Fibroblast of lung (primary cell): ENCODE results near the gene PDGFC. TPM values are rescaled to one million over a fixed set of nuclear protein-coding genes. Genes with fewer than 3 reads are reported as not detected.

Experiments used
- DNase-seq, 2 donors: peaks; one replicate each; pipeline versions ENCODE4 v3.0.0 to v3.0.0-alpha.2; 2010; ENCODE audit warnings: low read depth in 2 of 2
- H2AFZ ChIP-seq: 2 replicates; pipeline ENCODE4 v1.5.1; 2012; ENCODE audit warnings: low read length, control low read depth, inconsistent platforms
- H3K27ac ChIP-seq: 2 replicates; pipeline ENCODE4 v1.5.1; 2011; ENCODE audit warnings: low read length, control low read depth; ENCODE audit not compliant: insufficient read depth
- H3K27me3 ChIP-seq: 2 replicates; pipeline ENCODE4 v1.5.1; 2011; ENCODE audit warnings: mild to moderate bottlenecking, low read length; ENCODE audit not compliant: control insufficient read depth, insufficient read depth
- H3K36me3 ChIP-seq: 2 replicates; pipeline ENCODE4 v1.5.1; 2011; ENCODE audit warnings: low read length; ENCODE audit not compliant: control insufficient read depth, insufficient read depth
- H3K4me1 ChIP-seq: 2 replicates; pipeline ENCODE4 v1.5.1; 2011; ENCODE audit warnings: low read length; ENCODE audit not compliant: control insufficient read depth, insufficient read depth; ENCODE audit errors: extremely low read depth
- H3K4me2 ChIP-seq: 2 replicates; pipeline ENCODE4 v1.5.1; 2011; ENCODE audit warnings: low read length, control low read depth; ENCODE audit not compliant: insufficient read depth; ENCODE audit errors: extremely low read depth
- H3K4me3 ChIP-seq, 4 experiments: fragments of 200-600 bp in 1 of 4; sonication (generic) in 1 of 4; replicated peaks in 1 of 4; 2 replicates each; pipeline ENCODE4 v1.5.1; 2011 to 2016; ENCODE audit warnings: low read length in 4 of 4, low read depth in 3 of 4, mild to moderate bottlenecking in 3 of 4, control low read depth in 2 of 4, inconsistent platforms in 1 of 4, mixed read lengths in 1 of 4; ENCODE audit not compliant: insufficient read depth in 1 of 4; ENCODE audit errors: control extremely low read depth in 1 of 4
- H3K79me2 ChIP-seq: 2 replicates; pipeline ENCODE4 v1.5.1; 2012; ENCODE audit warnings: mild to moderate bottlenecking, low read length, inconsistent platforms; ENCODE audit not compliant: control insufficient read depth, insufficient read depth
- H3K9ac ChIP-seq: 2 replicates; pipeline ENCODE4 v1.5.1; 2011; ENCODE audit warnings: mild to moderate bottlenecking, low read length, control low read depth; ENCODE audit not compliant: insufficient read depth
- H3K9me3 ChIP-seq: 2 replicates; pipeline ENCODE4 v1.5.1; 2012; ENCODE audit warnings: low read depth, low read length; ENCODE audit not compliant: control insufficient read depth, insufficient read depth
- H4K20me1 ChIP-seq: 2 replicates; pipeline ENCODE4 v1.5.1; 2011; ENCODE audit warnings: low read length; ENCODE audit not compliant: control insufficient read depth, insufficient read depth; ENCODE audit errors: extremely low read depth
- CTCF ChIP-seq, 2 donors: IDR thresholded peaks in 1 of 2; conservative IDR thresholded peaks in 1 of 2; 1 replicate in 1 of 2; 2 replicates in 1 of 2; pipeline ENCODE4 v1.5.1; 2011 to 2012; ENCODE audit warnings: low read length in 2 of 2, control low read depth in 1 of 2, inconsistent platforms in 1 of 2, low read depth in 1 of 2, mild to moderate bottlenecking in 1 of 2
- EZH2 ChIP-seq: IDR thresholded peaks from 2 replicates; pipeline ENCODE4 v1.5.1; 2012; ENCODE audit warnings: low read length, control low read depth, mild to moderate bottlenecking; ENCODE audit errors: missing control alignments
- polyA plus RNA-seq, 2 donors: library from polyadenylated mRNA; depleted of rRNA in 1 of 2; stranded (reverse) in 1 of 2; unstranded in 1 of 2; fragments of >200 nt; gene quantifications; 2 replicates each; pipeline ENCODE4 v1.2.1, GENCODE V29; 2011 to 2012; ENCODE audit warnings: missing spikeins in 1 of 2
- total RNA-seq: library from RNA; depleted of rRNA; stranded (reverse); fragments of >200 nt; gene quantifications from 2 replicates; pipeline ENCODE4 v1.2.1, GENCODE V29; 2014

PDGFC gene
- total and polyA plus RNA-seq, 2 donors (not counting 1 experiment from before 2014, with no cell fraction given): 43.4 to 103 TPM

GRCh38 chr4:156790866-156791265, 180.7 kb downstream of the PDGFC start:
- Histone ChIP-seq H3K27me3 (no peaks in the 10 kb centered on the region), H3K9me3 (no peaks in the 10 kb centered on the region), H3K4me1 (peaks cover 3% of the 10 kb centered on the region), H3K4me2 (peak overlapping the region; percentile 23), H2AFZ (no peak overlapping the region), H3K36me3 (peaks cover 2% of the 10 kb centered on the region), H3K4me3 (no peak overlapping the region), H4K20me1 (no peaks in the 10 kb centered on the region), H3K79me2 (no peaks in the 10 kb centered on the region), H3K27ac (no peak overlapping the region), H3K9ac (no peak overlapping the region)
- TF ChIP-seq EZH2: no peak
- no peak for TF ChIP-seq CTCF (conservative IDR thresholded peaks at IDR 0.05 in 1 of 2, IDR thresholded peaks at IDR 0.05 in 1 of 2; ENCODE audit: low read depth in 1 of 2, low read length in 2 of 2)
- peak; percentile 83 to 93 for DNase-seq

GRCh38 chr4:156788782-156789181, 182.8 kb downstream of the PDGFC start:
- H2AFZ ChIP-seq: no peak overlapping the region
- no peak overlapping the region for H3K4me3 ChIP-seq
- TF ChIP-seq CTCF (conservative IDR thresholded peaks at IDR 0.05 in 1 of 2, IDR thresholded peaks at IDR 0.05 in 1 of 2; ENCODE audit: low read depth in 1 of 2, low read length in 2 of 2): no peak
- no peak for TF ChIP-seq EZH2
- no peaks in the 10 kb centered on the region for H3K9me3 ChIP-seq
- DNase-seq: no peak
- no peaks in the 10 kb centered on the region for H3K36me3 ChIP-seq
- H3K27ac ChIP-seq: no peak overlapping the region
- no peak overlapping the region for H3K4me2 ChIP-seq
- H3K27me3 ChIP-seq: no peaks in the 10 kb centered on the region
- H4K20me1 ChIP-seq: no peaks in the 10 kb centered on the region
- no peaks in the 10 kb centered on the region for H3K79me2 ChIP-seq
- H3K4me1 ChIP-seq: peaks cover 3% of the 10 kb centered on the region
- H3K9ac ChIP-seq: no peak overlapping the region

GRCh38 chr4:156786713-156787112, 184.9 kb downstream of the PDGFC start:
- H3K9ac ChIP-seq: no peak overlapping the region
- no peak for TF ChIP-seq CTCF (conservative IDR thresholded peaks at IDR 0.05 in 1 of 2, IDR thresholded peaks at IDR 0.05 in 1 of 2; ENCODE audit: low read depth in 1 of 2, low read length in 2 of 2)
- no peak for TF ChIP-seq EZH2
- H4K20me1 ChIP-seq: no peaks in the 10 kb centered on the region
- H3K27me3 ChIP-seq: no peaks in the 10 kb centered on the region
- DNase-seq: no peak
- no peaks in the 10 kb centered on the region for H3K79me2 ChIP-seq
- no peak overlapping the region for H3K4me2 ChIP-seq
- H3K4me3 ChIP-seq: no peak overlapping the region
- H3K9me3 ChIP-seq: no peaks in the 10 kb centered on the region
- no peaks in the 10 kb centered on the region for H3K36me3 ChIP-seq
- H3K4me1 ChIP-seq: peaks cover 7% of the 10 kb centered on the region
- H3K27ac ChIP-seq: no peak overlapping the region
- H2AFZ ChIP-seq: no peak overlapping the region
